NAMALWA (cell line): ENCODE data around the gene INPP5A.

Experiments
- DNase-seq: peaks from one replicate; pipeline ENCODE4 v3.0.0-alpha.2; 2015; ENCODE audit warnings: low spot score

Gene INPP5A

GRCh38 chr10:132614431-132615340 lies 77.1 kb downstream of the INPP5A start:
- no peak for DNase-seq

GRCh38 chr10:132615341-132616169 lies 78.0 kb downstream of the INPP5A start:
- no peak for DNase-seq

- no peak for DNase-seq
These were observed 78.8 kb downstream of the INPP5A start for GRCh38 chr10:132616170-132616995.

DNA sequence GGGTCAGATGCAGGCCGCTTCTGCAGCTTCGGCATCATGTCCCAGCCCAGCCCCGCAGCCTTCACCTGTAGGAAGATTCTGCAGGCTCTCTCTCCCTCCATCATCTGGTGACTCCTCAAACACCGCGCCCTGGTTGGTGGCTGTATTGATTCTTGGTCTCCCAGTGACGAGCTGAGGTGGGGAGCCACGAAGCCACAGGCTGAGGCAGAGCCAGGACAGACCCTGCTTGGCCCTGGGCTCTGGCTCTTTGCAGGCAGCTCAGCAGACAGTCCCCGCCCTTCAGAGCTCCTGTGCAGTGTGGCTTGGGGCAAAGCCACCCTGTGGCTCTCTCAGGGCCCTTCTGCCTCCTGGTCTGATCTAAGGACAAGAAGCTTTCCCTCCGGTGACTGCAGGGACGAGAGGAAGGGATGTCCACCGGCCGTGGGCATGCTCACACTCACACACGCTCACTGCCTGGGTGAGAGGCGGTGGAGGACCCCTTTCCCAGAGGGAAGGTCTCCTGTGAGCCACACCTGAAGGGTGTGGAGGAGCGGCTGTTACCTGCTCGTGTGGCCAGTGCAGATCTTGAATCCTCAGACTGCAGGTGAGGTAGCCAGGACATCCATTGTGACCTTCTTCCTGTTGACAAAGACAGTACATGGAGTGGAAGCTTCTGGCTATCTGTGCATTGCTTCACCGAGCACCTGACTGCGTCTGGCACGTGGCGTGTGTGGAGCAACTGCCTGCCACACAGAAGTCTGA lies 79.6 kb downstream of the INPP5A start:
- no peak for DNase-seq

DNA sequence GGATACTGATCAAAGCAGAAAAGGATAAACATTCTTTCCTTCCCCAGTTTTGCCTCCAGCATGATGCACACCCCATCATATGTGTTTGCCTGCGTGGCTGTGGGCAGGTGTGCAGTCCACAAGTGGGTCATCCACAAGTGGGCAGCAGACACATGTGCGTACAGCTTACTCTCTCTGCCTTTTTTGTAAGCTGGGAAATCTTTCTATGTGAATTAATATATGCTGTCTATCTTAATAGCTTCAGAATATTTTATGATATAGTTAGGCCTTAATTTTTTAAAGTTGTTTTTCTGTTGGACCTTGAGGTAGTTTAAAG lies 80.1 kb downstream of the INPP5A start:
- DNase-seq: no peak

DNA sequence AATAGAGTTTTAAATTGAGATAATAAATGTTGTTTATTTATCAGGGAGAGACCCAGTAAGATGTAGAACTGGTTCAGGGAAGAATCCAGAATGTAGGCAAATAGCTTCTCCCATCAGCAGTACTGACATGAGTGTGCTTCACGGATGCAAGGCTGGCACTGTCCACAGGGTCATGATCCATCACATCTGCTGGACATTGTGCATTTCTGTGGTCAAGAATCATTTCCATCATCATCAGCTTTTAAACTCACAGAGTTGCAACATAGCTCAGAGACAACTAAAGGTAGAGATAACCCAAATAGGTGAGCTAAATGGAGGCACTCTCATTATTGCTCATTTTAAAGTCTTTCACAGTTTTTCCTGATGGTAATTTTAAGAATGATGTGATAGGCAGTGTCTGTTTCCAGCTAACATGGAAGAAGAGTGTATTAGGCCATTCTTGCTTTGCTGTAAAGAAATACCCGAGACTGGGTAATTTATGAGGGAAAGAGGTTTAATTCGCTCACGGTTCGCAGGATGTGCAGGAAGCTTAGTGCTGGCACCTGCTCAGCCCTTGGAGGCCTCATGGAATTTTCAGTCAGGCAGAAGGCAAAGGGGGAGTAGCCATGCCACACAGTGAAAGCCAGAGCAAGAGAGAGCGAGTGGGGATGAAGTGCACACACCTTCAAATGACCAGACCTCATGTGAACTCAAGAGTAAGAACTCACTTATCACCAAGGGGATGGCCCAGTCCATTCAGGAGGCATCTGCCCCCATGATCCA lies 80.8 kb downstream of the INPP5A start:
- no peak for DNase-seq

DNA sequence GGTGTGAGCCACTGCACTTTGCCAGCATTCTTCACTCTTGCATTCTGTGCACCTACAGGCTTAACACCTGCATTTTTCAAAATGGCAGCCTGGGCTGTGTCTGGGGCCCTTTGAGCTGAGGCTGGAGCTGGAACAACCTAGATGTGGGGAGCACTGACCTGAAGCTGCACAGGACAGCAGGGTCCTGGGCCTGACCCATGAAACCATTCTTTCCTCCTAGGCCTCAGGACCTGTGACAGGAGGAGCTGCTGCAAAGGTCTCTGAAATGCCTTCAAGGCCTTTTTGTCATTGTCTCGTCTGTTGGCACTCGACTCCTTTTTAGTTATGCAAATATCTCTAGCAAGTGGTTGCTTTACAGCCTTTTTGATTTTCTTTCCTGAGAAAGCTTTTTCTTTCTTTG lies 82.3 kb downstream of the INPP5A start:
- DNase-seq: no peak

DNA sequence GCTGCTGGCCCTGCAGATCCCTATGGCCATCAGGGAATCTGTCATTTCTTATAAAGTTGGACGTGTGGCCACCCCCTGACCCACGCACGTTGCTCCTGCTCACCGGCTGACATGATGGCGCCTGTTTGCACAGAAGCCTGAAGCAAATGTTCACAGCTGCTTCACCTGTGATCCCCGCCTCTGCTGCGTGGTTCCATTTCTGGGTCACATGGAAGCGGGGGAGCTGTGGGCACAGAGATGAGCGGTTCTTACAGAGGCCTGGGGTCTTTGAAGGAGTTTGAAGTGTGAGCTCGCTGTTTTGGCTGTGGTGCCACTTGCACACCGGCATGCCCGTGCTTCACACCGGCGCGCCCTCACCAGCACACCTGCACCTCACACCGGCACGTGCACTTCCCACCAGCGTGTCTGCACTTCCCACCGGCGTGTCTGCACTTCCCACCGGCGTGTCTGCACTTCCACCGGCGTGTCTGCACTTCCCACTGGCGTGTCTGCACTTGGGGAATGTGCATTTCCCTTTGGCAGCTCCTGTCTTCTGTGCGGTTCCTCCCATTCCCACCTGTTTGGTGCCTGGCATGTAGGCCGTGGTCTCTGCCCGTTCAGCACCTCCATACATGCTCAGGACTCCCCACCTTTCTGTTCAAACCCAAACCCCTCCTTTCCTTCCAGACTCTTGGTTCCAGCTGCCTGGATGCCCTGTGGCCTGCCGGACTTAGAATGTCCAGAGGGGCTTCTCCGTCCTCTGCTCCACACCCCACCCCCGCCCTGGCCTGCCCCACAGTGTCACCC lies 86.7 kb downstream of the INPP5A start:
- DNase-seq: no peak

- no peak for DNase-seq
These were observed 87.4 kb downstream of the INPP5A start for GRCh38 chr10:132624847-132625471.

GRCh38 chr10:132626019-132626760 lies 88.6 kb downstream of the INPP5A start:
- no peak for DNase-seq

GRCh38 chr10:132626761-132627665 lies 89.4 kb downstream of the INPP5A start:
- DNase-seq: no peak

- no peak for DNase-seq
These were observed 90.3 kb downstream of the INPP5A start for GRCh38 chr10:132627666-132628531.

GRCh38 chr10:132628966-132629900 lies 91.6 kb downstream of the INPP5A start:
- DNase-seq: no peak

DNA sequence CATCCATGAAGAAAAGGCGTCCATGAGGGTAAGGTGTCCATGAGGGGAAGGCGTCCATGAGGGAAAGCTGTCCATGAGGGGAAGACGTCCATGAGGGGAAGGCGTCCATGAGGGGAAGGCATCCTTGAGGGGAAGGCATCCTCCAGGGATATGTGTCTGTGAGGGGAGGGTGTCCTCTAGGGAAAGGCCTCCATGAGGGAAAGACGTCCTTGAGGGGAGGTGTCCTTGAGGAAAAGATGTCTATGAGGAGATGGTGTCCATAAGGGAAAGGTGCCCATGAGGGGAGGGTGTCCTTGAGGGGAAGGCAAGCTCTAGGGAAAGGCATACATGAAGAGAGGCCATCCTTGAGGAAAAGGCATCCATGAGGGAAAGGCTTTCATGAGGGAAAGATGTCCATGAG lies 92.6 kb downstream of the INPP5A start:
- DNase-seq: no peak

DNA sequence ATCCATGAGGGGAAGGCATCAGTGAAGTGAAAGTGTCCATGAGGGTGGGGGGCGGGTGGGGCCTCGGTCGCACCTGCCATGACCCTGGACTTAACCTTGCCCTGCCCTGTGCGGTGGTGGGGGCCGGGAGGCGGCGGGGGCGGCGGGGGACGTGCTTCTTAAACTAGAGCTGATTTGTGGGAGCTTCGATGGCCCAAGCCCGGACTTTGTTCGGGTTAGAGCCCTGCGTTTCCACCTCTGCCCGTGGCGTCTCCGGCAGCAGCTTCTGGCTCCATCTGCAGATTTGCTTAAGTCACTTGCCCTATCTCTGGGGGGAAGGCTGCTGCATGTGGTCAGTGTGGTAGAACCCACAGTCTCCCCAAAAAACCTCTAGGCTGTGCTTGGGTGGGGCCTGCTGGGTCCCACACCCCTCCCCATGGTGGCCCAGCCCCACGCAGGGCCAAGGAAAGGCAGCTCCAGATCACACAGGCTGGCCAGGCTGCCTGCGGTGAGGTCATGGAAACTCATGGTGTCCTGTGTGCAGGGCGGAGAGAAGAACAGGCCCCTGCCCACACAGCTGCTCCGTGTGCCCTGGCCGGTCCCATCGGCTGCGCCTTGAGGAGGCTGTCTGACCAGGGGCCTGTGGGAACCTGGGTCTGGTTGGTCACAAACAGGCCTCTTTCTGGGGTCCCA lies 93.2 kb downstream of the INPP5A start:
- no peak for DNase-seq
